GM21381 (cell line): Measurements from ENCODE around the gene AKAP10.
"Not testable (repeated sequence)": the region's sequence is repeated elsewhere in the genome, so short reads cannot be mapped to it uniquely, and the experiment has no call there.

Experiments used
- ATAC-seq: cut with Tn5 transposase; IDR thresholded peaks from one replicate; pipeline ENCODE4 v1.9.1; 2021; ENCODE audit warnings: mild to moderate bottlenecking, moderate library complexity; ENCODE audit not compliant: unreplicated experiment

AKAP10 gene

DNA sequence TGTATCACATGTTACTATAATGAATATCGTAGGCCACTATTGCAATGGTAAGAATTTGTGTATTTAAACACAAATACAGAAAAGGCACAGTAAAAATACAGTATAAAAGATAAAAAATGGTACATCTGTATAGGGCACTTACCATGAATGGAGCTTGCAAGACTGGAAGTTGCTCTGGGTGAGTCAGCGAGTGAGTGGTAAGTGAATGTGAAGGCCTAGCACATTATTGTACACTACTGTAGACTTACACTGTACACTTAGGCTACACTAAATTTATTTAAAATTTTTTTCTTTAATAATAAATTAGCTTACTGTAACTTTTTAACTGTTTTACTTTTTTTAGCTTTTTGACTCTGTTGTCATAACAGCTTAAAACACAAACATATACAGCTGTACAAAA is 42.5 kb downstream of the AKAP10 start:
- ATAC-seq = no peak

- no peak for ATAC-seq
Measured at GRCh38 chr17:19933628-19934027, 44.0 kb downstream of the AKAP10 start.

- no peak for ATAC-seq
Measured at GRCh38 chr17:19933221-19933620, 44.4 kb downstream of the AKAP10 start.

- ATAC-seq = no peak
Measured at GRCh38 chr17:19928299-19928698, 49.3 kb downstream of the AKAP10 start.

GRCh38 chr17:19915245-19915978 is 62.2 kb downstream of the AKAP10 start:
- no peak for ATAC-seq

- ATAC-seq = no peak
Measured at GRCh38 chr17:19911033-19911432, 66.6 kb downstream of the AKAP10 start.

GRCh38 chr17:19909139-19909538 is 68.5 kb downstream of the AKAP10 start:
- ATAC-seq = no peak

DNA sequence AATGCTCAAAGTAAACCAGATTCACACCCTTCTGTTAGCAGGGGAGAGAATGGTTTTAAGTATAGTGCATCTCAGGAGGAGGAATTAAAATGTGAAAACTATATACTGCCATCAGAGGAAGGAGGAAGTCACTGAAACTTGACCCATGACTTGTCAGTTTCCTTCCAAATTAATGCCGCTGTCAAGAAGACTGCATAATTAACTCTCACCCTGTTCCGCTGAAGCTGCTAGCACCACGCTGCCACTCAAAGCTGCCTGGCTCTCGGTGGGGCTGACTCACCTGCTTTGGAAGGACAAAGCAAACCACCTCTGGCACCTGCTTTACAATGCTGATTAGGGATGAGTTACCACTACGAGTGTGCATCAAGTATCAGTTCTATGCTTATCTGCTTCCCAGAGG is 72.1 kb downstream of the AKAP10 start:
- ATAC-seq = no peak

DNA sequence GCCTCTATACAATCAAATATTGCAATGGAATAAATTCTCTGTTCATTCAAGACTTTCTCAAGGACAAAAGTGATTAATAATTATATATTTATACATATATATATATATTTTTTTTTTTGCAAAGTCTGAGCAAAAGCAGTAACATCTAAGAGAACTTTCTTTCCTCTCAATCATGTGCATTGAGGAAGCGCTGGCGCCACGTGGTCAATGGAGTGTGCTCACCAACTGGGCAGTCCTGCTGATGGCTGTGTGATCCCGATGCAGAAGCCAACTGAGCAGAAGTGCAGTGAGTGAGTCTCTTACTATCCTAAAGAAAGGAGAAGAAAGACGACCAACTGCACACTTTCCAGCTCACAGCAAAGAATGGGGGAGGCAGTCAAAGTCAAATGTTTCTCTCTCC is 72.7 kb downstream of the AKAP10 start:
- no peak for ATAC-seq

GRCh38 chr17:19904412-19904811 is 73.2 kb downstream of the AKAP10 start:
- no peak for ATAC-seq

DNA sequence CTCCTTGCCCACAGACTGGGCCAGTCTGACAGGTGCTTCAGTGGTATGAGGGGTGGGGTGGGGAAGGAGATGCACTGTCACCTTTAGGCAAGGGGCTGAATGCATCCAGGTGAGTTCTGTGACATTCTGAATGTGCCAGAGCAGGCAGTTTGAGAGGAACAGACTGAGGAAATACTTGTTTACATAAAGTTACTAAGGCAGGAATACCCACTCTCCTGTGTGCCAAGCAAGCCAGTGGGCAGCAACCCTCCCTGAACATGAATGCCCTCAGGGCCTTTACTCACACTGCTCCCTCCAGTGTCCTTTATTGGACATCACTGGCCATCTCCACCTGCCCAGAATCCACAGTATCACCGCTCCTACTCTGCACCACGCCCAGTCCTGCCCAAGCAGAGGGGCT is 76.8 kb downstream of the AKAP10 start:
- no peak for ATAC-seq

DNA sequence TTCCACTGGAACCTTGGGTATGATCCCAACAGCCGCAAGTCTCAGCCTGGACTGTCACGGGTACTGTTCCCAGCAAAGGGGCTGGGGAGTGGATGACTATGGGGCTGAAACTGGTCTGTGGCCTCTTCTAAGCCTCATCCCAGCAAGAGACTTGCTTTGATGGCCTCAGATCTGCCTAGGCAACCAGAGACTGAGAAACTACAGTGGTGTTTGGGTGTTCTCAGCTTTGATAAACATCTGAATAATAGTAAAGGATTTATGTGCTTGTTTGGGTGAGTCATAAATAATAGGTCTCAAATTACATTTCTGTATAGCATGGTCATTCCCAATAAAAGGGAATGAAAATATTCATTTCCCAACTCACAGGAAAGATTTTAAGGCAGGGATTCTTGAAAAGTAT is 79.7 kb downstream of the AKAP10 start:
- no peak for ATAC-seq

- no peak for ATAC-seq
Measured at GRCh38 chr17:19897090-19897837, 80.4 kb downstream of the AKAP10 start.

GRCh38 chr17:19896679-19897078 is 80.9 kb downstream of the AKAP10 start:
- no peak for ATAC-seq

- not testable (repeated sequence) for ATAC-seq
Measured at GRCh38 chr17:19890554-19890953, 87.1 kb downstream of the AKAP10 start.

GRCh38 chr17:19890001-19890400 is 87.6 kb downstream of the AKAP10 start:
- ATAC-seq = not testable (repeated sequence)

- ATAC-seq = no peak
Measured at GRCh38 chr17:19886116-19886515, 91.5 kb downstream of the AKAP10 start.

DNA sequence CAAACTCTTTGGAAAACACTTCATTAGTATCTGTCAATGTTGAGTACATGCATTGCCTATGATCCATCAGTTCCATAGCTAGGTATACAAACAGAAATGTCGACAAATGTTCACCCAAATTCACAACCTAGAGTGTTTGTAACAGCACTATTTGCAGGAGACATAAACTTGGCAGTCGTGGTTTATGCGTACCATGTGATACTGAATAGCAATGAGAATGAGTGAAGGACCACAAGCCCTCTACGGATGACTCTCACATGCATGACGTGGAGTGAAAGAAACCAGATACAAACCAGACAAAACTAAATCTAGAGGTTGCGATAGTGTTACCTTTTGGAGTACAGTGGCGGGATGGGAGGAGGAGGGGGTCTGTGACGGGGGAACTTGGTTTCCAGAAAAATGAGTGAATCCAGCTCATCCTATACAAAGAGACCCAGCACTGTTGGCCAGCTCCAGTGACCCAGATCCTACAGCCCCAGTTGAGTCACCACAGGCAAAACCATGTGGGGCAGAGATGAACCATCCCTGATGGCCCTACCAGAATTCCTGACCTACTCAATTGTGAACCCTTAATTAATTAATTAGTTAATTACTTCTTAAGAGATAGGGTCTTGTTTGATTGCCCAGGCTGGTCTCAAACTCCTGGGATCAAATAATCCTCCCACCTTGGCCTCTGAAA is 94.0 kb downstream of the AKAP10 start:
- ATAC-seq = no peak

DNA sequence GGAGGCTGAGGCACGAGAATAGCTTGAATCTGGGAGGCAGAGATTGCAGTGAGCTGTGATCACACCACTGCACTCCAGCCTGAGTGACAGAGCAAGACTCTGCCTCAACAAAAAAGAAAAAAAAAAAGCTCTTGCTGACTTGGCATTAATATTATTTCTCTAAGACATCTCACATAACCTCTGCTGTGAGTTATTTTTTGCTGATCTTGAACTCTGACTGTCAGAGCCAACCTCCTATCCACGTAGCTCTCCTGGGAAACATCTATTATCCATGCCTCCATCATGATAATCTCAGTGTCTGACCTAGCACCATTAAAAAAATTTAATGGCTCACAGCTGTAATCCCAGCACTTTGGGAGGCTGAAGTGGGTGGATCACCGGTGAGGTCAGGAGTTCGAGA is 97.2 kb downstream of the AKAP10 start:
- no peak for ATAC-seq

DNA sequence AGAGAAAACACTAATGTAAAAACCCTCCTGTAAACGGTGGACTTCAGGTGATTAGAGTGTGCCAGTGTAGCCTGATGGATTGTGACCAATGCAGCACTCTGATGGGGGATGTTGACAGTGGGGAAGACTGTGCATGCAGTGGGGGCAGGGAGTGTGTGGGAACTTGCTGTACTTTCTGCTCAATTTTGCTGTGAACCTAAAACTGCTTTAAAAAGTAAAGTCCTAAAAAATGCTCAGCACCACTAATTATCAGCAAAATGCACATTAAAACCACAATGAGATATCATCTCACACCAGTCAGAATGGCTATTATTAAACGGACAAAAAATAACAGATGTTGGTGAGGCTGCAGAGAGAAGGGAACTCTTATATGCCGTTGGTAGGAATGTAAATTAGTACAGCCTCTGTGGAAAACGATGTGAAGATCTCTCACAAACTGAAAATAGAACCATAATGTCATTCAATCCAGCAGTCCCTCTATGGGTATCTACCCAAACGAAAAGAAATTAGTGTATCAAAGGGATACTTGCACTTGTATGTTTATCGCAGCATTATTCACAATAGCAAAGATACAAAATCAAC is 100.2 kb downstream of the AKAP10 start:
- ATAC-seq = no peak

DNA sequence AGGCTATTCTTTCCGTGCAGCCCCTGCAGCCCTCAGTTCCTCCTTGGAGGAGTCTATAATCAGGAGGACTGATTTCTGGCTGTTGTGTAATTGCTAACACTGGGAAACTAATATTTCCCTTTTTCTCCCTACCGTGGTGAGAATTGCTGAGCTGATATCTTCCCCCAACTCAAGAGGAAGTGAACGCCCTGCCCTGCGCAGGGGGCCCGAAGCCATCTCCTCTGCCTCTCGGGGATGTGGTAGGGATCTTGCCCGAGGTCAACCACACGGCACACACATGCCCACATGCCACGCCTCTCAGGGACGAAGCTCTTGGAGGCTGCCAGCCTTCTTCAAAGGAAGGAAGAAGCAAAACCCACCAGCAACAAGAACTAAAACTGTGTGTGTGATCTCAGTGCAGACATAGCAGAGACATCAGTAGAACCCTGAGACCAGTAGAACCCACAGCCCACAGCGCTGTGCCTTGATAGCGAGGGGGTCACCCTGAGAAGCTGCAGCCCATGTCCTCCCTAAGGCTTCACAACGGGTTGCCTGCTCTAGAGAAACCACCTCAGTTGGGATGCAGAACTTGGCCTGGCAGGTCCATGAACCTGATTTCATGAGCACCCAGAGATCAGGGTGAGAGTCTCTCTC is 101.0 kb downstream of the AKAP10 start:
- no peak for ATAC-seq
